Activated CD4-positive, alpha-beta T cell treated with anti-CD3 and anti-CD28 coated beads, Interleukin-2, amount 50 U/mL, for 1 hour (primary cell): ENCODE data around the gene ERICH6B.

Experiments used
- DNase-seq: peaks from one replicate; pipeline ENCODE4 v3.0.0-alpha.2; 2020

Gene ERICH6B

DNA sequence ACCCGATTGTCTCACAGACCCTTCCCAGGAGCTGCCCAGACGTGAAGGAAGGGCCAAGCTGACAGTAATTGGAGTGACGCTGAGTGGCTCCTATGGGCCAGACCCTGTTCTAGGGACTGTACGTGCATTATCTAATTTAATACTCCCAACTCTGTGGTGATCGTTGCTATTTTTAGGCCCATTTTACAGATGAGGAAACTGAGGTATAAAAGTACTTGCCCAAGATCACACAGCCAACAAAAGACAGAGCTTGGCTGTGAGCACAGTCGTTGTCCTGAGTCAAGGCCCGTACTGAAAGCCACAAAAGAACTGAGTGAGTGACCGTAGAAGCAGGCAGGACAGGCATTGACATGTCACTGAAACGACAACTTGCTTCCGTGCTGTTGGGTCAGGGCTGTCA, 74.7 kb downstream of the ERICH6B start:
- no peak for DNase-seq

- no peak for DNase-seq
Measured at GRCh38 chr13:45540195-45540594, 75.3 kb downstream of the ERICH6B start.

DNA sequence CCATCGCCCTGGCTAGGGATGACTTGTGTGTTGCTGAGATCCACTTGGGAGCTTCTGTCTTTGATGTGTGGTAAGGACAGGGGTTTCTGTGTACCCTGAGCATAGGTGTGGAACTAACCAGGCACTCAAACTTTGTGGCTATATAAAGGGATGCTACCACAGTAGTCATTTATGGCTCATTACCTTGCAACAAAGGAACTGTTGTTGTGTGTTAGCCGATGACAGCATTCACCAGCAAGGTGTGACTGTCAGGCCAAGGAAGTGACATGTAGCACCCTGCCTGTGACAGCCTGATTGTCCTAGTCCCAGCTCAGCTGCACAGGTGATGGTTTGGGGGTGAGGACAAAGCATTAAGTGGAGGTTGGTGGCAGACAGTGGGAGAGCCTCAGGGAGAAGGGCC, 77.2 kb downstream of the ERICH6B start:
- DNase-seq: no peak

GRCh38 chr13:45537516-45537915, 78.0 kb downstream of the ERICH6B start:
- DNase-seq: no peak

DNA sequence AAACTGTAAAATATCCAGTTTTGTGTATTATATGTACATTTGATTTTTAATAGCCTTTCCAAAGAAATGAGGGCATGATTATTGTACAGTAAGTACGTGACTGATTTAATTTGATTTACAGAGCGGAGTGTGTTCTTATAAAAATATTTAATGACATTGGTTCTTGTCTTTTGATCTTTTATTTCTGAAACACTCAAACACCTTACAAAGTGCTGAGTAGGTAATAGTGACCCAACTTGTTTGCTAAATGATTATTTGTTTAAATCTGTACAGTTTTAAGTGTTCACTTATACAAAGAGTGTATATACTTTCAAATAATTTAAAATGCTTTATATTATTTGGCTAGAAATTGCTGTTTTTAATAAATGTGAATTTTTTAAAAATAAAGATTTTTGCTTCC, 79.3 kb downstream of the ERICH6B start:
- no peak for DNase-seq

DNA sequence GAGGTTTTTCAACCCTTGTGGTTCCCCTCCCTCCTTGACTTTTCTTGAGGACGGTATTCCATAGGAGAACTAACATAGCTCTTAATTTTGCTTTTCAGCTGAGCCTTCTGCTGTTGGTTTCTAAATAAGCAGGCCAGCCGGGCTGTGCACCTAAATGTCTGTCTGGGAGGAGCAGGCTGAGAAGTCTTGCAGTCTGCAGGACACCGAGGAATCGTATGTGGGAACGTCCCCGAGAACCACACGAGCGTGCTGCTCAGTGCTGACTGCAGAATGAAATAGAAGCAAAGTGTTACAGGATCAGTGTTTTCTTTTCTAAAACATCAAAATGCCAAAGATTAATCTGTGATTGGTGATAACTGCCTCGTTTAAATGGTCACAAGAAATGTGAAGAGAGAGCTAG, 80.9 kb downstream of the ERICH6B start:
- no peak for DNase-seq

DNA sequence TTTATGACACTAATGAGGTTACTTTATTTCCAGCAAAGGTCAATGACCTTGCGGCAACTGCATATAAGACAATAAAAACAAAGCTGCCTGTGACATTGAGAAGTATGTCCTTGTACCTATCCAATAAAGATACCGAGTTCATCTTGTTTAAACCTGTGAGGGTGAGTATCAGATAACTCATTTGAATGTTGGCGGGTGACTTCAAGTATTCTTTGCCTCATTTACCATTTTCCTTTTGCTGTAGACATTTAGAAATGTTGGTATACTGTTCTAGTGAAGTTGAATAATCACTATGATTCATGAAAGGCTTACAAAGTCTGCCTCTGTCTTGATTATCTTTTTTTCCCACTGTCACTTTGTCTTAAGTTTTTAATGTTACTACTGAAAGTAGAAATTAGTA, 85.8 kb downstream of the ERICH6B start:
- DNase-seq: no peak

- no peak for DNase-seq
Measured at GRCh38 chr13:45527699-45528462, 87.7 kb downstream of the ERICH6B start.

DNA sequence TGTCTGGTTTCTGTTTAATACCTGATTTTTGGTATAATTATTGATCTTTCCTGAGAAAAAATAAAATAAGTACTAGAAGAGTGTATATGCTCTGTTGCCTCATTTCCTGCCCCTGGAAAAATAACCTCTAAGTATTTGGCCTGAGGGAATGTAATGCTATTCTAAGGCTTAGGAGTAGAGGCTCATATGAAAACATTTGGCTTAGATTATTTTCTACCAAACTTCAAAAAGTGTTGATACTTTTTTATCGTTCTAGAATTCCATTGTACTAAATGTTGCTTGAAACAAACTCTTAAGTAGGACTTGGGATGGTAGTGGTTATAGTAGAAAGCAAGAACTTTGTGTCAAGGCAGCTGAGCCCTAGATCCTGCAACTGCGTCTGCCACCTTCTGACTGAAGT, 93.0 kb downstream of the ERICH6B start:
- no peak for DNase-seq

DNA sequence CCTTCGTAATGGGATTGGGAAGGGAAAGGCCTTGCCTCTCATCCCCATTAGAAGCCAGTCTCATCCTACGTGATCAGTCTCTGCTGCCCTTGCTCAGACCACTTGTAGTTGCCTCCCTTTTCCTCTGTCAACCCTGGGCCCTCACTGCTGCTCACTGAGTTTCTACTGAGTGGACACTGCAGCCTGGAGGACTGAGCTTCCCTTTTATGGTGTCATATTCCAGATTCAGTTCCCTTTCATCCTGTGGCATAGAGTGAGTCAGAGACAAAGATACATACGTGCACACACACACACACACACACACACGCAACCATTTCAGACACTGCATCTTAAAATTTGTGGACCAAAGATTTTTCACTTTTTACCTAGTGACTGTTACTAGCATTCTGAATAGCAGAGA, 94.2 kb downstream of the ERICH6B start:
- DNase-seq: no peak

GRCh38 chr13:45519493-45519892, 96.0 kb downstream of the ERICH6B start:
- no peak for DNase-seq

GRCh38 chr13:45518525-45519245, 96.9 kb downstream of the ERICH6B start:
- no peak for DNase-seq

DNA sequence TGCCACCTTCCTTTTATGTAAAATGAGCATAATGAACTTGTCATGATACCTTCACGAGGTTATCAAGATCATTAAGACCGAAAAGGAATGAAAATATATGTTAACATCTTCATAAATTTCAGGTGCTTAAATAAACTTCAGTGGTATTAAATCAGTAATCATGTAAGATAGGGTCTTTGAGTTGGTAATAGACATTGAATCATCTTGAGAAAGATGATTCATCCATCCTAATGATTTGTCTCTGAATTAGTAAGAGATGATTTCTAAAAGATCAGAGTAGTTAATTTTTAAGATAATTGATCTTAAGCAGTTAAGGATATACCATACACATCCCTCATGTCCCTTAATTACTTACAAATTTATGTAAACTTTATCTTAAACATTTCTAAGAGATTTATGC, 98.8 kb downstream of the ERICH6B start:
- no peak for DNase-seq

- no peak for DNase-seq
Measured at GRCh38 chr13:45512098-45512496, 103.4 kb downstream of the ERICH6B start.

- DNase-seq: no peak
Measured at GRCh38 chr13:45511310-45512097, 104.0 kb downstream of the ERICH6B start.

- no peak for DNase-seq
Measured at GRCh38 chr13:45510672-45511071, 104.9 kb downstream of the ERICH6B start.

DNA sequence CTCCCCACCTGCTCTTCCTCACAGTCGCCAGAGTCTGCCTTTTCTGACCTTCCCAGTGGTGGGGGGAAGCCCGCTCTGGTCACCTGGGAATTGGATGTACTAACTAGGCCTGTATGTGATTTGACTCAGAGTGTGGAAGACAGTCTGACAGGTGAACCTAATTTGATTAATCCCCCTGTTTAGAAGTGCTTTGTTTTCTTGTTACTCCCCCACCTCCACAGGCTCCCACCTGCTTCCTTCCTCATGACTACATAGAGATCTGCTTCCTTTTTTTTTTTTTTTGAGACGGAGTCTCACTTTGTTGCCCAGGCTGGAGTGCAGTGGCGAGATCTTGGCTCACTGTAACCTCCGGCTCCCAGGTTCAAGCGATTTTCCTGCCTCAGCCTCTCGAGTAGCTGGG, 106.8 kb downstream of the ERICH6B start:
- no peak for DNase-seq

GRCh38 chr13:45506811-45507210, 108.7 kb downstream of the ERICH6B start:
- DNase-seq: no peak

DNA sequence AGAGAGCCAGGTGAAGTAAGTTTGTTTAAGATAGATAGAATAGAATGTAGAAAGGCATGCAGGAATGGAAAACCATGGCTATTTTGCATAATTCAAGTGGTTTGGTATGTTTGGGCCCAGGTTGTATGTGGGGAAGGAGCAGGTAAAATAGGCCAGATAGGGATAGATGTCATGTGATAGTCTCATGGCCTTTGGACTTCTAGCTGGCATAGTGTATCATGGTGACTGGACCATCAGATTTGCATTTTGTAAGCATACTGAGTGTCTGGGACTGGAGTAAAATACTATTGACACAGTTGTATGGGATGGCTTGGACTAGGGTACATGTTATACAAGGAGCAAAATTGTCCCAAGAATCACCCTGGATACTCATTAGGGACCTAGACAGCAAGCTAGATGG, 111.9 kb downstream of the ERICH6B start:
- no peak for DNase-seq

DNA sequence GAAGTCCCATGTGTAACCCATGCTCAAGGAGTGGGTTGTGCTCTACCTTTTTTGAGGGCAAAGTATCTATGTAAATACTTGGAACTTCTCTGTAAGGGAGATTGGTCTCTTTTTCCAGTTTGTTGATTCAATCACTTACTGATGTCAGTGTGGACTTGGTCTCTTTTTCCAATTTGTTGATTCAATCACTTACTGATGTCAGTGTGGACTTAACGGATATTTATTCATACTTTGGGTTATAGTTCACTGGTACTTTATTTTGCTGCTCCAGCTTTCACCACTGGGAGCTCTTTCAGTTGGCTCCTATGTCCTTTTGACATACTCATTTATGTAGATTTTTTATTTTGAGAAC, 114.4 kb downstream of the ERICH6B start:
- DNase-seq: no peak

- no peak for DNase-seq
Measured at GRCh38 chr13:45500492-45501174, 114.9 kb downstream of the ERICH6B start.

GRCh38 chr13:45496942-45497341, 118.6 kb downstream of the ERICH6B start:
- DNase-seq: no peak

DNA sequence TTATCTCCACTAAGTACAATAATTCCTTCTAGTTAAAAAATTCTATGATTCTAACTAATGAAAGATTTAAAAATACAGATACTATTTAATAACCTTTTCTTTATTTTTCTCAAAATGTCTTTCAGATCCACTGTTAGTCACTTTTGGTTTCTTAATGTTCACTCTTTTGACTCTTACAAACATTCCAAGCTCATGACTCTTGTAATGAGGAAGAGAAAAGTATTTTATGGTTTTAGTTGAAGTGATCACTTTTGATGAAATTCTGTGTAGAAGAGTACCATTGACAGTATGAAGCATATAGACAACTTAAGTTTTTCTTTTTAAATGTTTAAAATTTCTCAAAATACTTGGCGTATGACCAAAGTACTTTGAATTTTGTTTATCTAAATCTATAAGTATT, 123.0 kb downstream of the ERICH6B start:
- no peak for DNase-seq
